Measurements from ENCODE around the gene ARRDC2. TPM values are rescaled to one million over a fixed set of nuclear protein-coding genes. Genes with fewer than 3 reads are reported as not detected.

Gene ARRDC2
- total and polyA plus RNA-seq, 9 of the 15 experiments (the other 6 are each of a cell fraction or from before 2014, with no cell fraction given): 1.9 to 27.4 (median 15.2) TPM

GRCh38 chr19:18000915-18001776 is 6.8 kb upstream of the ARRDC2 start (continued):
- TF ChIP-seq ATF2 (CRISPR knock-in tag; IDR thresholded peaks at IDR 0.05): peak; percentile 78; the same call in 1 of the 2 replicates
- no peak for TF ChIP-seq NCOA6 (IDR thresholded peaks at IDR 0.05)
- no peak for TF ChIP-seq TAF9B (IDR thresholded peaks at IDR 0.05; ENCODE audit: partially characterized antibody)
- TF ChIP-seq, protein P1, sequence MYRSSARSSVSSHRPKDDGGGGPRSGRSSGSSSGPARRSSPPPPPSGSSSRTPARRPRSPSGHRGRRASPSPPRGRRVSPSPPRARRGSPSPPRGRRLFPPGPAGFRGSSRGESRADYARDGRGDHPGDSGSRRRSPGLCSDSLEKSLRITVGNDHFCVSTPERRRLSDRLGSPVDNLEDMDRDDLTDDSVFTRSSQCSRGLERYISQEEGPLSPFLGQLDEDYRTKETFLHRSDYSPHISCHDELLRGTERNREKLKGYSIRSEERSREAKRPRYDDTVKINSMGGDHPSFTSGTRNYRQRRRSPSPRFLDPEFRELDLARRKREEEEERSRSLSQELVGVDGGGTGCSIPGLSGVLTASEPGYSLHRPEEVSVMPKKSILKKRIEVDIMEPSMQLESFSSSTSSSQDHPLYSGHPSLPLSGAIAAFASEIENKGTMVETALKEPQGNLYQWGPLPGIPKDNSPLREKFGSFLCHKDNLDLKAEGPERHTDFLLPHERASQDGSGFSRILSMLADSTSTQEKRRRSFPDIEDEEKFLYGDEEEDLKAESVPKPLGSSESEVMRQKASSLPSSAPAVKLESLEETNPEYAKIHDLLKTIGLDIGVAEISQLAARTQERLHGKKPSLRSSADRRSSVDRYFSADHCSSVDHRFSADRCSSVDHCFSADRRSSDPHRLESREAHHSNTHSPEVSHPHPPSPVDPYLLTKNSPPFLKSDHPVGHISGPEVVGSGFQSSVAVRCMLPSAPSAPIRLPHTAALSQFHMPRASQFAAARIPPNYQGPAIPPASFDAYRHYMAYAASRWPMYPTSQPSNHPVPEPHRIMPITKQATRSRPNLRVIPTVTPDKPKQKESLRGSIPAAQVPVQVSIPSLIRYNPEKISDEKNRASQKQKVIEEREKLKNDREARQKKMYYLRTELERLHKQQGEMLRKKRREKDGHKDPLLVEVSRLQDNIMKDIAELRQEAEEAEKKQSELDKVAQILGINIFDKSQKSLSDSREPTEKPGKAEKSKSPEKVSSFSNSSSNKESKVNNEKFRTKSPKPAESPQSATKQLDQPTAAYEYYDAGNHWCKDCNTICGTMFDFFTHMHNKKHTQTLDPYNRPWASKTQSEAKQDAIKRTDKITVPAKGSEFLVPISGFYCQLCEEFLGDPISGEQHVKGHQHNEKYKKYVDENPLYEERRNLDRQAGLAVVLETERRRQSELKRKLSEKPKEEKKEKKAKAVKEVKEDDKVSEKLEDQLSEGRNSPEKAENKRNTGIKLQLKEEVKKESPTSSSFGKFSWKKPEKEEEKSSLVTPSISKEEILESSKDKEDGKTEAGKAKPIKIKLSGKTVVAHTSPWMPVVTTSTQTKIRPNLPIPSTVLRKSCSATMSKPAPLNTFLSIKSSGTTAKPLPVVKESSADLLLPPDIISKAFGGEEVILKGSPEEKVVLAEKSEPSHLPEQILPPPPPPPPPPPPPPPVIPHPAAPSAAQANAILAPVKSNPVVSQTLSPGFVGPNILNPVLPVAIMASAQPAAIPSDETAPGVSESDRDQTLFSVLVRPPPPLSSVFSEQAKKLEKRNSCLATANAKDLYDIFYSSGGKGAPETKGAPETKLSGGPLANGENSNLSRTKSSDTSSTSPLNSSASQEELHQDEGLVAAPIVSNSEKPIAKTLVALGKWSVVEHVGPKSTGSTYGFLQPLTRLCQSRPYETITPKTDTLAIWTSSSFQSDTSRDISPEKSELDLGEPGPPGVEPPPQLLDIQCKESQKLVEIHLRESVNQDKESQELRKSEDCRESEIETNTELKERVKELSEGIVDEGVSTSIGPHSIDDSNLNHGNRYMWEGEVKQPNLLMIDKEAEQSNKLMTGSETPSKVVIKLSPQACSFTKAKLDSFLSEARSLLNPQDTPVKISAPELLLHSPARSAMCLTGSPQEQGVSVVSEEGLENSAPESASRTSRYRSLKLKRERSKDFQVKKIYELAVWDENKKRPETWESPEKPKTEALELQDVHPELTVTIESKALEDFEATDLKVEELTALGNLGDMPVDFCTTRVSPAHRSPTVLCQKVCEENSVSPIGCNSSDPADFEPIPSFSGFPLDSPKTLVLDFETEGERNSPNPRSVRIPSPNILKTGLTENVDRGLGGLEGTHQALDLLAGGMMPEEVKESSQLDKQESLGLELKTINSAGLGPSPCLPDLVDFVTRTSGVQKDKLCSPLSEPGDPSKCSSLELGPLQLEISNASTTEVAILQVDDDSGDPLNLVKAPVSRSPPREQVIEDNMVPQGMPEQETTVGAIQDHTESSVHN (IDR thresholded peaks at IDR 0.05; ENCODE audit: borderline replicate concordance in 1 of 2, low read depth in 1 of 2): no peak
- no peak for TF ChIP-seq ZKSCAN1 (IDR thresholded peaks at IDR 0.05; ENCODE audit: low read depth, low read length)
- TF ChIP-seq RNF2 (IDR thresholded peaks at IDR 0.05): no peak
- TF ChIP-seq RAD51 (IDR thresholded peaks at IDR 0.05; ENCODE audit: borderline replicate concordance, low read depth): no peak
- TF ChIP-seq CHD4 (IDR thresholded peaks at IDR 0.05; ENCODE audit: insufficient read depth, insufficient replicate concordance, low read depth, low read length, poor library complexity, severe bottlenecking): no peak
- TF ChIP-seq, protein P2, sequence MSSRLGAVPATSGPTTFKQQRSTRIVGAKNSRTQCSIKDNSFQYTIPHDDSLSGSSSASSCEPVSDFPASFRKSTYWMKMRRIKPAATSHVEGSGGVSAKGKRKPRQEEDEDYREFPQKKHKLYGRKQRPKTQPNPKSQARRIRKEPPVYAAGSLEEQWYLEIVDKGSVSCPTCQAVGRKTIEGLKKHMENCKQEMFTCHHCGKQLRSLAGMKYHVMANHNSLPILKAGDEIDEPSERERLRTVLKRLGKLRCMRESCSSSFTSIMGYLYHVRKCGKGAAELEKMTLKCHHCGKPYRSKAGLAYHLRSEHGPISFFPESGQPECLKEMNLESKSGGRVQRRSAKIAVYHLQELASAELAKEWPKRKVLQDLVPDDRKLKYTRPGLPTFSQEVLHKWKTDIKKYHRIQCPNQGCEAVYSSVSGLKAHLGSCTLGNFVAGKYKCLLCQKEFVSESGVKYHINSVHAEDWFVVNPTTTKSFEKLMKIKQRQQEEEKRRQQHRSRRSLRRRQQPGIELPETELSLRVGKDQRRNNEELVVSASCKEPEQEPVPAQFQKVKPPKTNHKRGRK (tag; IDR thresholded peaks at IDR 0.05): no peak
- TF ChIP-seq TEAD2 (tag; IDR thresholded peaks at IDR 0.05): no peak
- no peak for TF ChIP-seq SETDB1 (IDR thresholded peaks at IDR 0.05; ENCODE audit: low read length)
- no peak for TF ChIP-seq PHTF2 (CRISPR knock-in tag; IDR thresholded peaks at IDR 0.05)
- TF ChIP-seq ZNF184 (CRISPR knock-in tag; IDR thresholded peaks at IDR 0.05): no peak
- TF ChIP-seq ZNF561 (CRISPR knock-in tag; conservative IDR thresholded peaks at IDR 0.05): no peak
- no peak for TF ChIP-seq HNRNPLL (IDR thresholded peaks at IDR 0.05; ENCODE audit: low read depth, low read length, poor library complexity, severe bottlenecking)
- TF ChIP-seq CC2D1A (IDR thresholded peaks at IDR 0.05): no peak
- TF ChIP-seq XRCC3 (IDR thresholded peaks at IDR 0.05): no peak
